ENCODE results near the gene NRXN3.

The NRXN3 gene

DNA sequence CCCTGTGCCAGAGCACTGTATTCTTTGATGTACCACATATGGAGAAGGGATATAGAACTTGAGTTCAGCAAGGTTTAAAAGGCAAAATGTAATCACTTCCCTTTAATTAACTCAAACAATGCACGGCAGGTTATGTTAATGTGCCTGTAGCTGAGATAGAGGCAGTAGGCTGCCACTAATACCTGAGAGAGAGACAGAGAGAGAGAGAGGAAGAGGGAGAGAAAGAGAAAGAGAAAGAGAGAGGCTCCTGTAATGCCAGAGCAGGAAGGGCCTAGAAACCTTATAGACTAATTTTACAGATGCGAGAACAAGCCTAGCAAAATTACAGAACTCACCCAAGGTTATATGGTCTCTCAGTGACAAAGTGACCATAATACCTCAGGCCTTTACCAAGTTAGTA is 679.8 kb downstream of the NRXN3 start:
- no peak for DNase-seq

- DNase-seq: no peak
Observed at GRCh38 chr14:78851189-78851588, 681.0 kb downstream of the NRXN3 start.

GRCh38 chr14:78852040-78852439 is 681.9 kb downstream of the NRXN3 start:
- no peak for DNase-seq

DNA sequence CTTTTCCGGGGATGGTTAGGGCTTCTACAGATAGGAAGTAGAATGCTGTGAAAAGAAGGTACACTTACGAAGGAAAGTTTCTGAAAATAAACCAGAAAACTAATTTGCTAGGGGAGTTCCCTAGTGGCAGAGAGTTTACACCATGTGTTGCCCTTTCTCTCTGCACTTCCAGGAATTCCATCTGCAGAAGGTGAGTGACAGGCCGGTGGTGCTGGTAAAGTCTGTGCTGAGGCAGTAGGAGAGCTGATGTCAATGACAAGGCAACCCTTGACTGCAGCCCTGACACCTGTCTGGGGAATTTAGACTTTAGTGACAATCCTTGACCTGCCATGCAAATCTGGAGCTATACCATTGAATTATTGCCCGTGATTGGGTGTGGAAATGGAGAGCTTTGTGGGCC is 687.8 kb downstream of the NRXN3 start:
- no peak for DNase-seq

DNA sequence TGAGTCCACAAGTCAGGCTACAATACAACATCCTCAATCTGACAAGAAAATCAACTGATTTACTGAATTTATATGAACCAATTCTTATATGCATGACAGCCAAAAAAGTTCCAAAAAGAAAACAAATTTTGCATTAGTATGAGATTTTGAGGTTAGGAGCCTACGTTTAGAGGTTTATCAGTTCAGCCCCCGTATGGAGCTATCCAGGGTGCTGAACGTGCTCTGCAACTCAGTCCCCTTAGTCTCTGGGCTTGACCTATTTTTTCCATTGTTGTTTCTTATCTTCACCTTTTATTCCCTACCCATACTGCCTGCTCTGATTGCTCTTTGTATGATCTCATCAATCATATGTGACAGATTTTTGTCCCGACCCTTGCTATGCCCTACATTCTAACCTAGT is 693.0 kb downstream of the NRXN3 start:
- no peak for DNase-seq

DNA sequence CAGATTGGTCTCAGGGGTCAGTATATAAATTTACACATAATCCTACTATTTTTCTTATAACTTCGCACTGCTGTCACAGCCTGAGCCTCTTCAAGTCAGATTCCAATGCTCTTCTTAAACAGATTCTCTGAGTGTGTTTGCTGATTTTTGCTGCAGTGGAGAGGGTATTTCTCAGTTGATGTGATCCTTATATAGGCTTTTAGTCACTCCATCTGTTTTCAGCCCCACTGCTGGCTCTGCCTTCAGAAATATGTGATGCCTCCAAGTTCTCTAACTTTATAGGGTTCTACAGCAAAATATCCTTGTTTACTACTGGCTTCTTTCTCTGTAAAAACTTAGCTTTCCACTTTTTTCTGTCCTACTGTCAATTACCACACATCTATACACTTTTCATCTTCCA is 702.7 kb downstream of the NRXN3 start:
- no peak for DNase-seq

- DNase-seq: no peak
Observed at GRCh38 chr14:78873581-78873980, 703.4 kb downstream of the NRXN3 start.

DNA sequence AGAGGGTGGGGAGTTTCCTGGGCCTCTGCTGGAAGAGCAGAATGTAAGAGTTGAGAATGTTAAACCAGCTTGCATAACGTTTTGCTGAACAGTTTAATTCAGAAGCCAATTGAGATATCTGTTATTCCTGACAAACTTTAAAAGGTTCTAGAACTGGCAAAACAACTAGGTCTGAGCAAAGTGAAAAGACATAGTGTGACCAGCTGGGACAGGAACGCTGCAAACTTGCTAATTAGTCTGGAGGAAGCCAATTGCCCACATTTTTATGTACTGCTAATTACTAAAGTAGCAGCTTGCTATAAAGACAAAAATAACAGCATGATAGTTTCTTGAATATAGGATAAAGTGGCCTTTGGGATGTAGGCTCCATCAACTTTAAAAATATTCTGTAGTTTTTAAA is 704.9 kb downstream of the NRXN3 start:
- DNase-seq: no peak

DNA sequence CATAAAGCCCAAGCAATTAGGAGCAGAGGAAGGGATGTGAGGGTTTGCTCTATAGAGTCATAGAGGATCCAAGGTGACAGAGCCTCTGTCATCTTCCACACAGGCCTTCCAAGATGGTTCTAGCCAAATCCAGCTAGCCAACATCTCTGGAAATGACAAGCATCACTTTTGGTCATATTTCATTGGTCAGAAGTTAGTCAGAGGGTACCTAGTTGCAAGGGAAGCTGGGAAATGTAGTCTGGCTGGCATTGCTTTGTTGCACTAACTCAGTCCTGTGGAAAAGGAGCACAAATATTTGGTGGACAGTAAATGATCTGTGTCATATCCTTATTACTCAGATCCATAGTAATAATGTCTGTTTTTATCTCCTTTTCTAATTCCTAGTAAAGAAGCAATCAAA is 715.7 kb downstream of the NRXN3 start:
- no peak for DNase-seq

- no peak for DNase-seq
Observed at GRCh38 chr14:78897443-78897842, 727.3 kb downstream of the NRXN3 start.

- no peak for DNase-seq
Observed at GRCh38 chr14:78902010-78902623, 731.9 kb downstream of the NRXN3 start.

- no peak for DNase-seq
Observed at GRCh38 chr14:78904094-78904493, 733.9 kb downstream of the NRXN3 start.

GRCh38 chr14:78917462-78917861 is 747.3 kb downstream of the NRXN3 start:
- no peak for DNase-seq

- DNase-seq: no peak
Observed at GRCh38 chr14:78921856-78922255, 751.7 kb downstream of the NRXN3 start.

- no peak for DNase-seq
Observed at GRCh38 chr14:78927261-78927660, 757.1 kb downstream of the NRXN3 start.

GRCh38 chr14:78933166-78933565 is 763.0 kb downstream of the NRXN3 start:
- no peak for DNase-seq

DNA sequence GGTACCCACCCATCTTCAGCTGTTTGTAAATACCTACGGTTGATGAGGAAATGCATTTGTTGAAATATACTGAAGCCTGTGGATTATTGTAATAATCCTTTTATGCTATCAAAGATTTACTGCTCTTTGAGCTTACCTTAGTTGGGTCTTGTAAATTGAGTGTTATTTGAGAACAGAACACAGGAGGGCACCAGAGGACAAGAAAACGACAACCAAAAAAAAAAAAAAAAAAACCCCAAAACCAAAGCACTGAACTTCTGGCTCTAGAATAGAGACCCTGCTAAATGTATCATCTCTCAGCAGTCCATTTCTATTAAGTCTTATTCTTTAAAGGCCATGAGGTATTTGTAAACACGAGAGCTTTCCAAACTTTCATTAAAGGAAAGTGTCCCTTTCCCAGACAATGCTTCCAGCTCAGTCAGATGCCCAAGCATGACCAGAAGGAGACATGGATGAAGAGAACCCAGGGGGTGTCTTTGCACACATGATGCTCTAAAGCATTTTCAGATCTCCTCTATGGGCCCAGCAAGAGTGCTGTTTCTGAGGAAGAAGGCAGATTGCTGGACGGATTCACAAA is 763.9 kb downstream of the NRXN3 start:
- DNase-seq: no peak

DNA sequence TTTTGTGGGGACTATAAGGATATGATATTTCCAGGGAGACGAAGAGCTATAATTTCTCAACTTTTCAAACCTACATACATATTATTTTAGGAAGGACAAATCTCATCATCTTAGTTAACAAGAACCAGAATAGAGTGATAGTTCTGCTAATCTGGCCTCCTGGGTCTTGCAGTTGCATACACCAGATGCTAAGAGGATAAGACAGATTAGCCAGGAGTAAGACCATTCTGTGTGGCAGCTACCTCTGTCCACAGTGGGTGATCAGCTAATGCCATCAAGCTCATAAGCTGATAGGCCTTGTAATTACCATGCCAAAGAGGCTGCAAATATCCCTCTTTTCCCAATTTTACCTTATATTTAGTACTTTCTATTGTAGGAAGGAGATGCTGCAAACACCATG is 776.8 kb downstream of the NRXN3 start:
- no peak for DNase-seq

DNA sequence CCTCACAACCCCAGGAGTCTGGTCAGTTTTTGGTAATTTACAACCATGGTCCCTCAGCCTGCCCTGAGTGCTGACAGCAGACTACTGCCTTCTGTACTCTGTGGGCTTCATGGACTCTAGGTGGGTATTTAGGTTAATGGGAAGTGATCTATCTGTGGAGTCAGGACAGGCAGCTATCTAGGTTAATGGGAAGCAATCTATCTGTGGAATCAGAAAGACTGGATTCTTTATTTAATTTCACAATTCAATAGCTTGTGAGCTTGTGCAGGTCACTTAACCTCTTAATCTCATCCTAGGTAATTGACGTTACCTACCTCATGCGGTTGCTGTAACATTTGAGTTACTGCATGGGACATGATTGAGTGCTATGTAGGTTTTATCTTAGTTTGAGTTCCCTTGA is 777.5 kb downstream of the NRXN3 start:
- no peak for DNase-seq

DNA sequence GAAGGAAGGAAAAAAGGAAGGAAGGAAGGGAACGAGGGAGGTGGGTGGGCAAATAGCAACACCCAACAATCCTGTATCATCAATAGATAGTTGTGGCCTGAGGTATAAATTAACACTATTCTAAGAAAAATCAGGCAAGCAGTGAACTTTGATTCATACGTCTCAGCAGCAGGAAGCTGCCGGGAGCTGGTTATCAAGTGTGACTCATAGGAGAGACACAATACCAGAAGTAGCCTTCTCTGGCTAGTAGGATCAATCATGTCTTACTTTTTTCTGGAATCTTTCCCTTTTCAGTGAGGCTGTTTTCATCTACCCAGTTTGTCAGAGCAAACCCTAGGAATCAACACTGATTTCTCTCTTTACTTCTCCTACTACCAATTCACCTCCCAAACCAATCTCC is 780.5 kb downstream of the NRXN3 start:
- DNase-seq: no peak

DNA sequence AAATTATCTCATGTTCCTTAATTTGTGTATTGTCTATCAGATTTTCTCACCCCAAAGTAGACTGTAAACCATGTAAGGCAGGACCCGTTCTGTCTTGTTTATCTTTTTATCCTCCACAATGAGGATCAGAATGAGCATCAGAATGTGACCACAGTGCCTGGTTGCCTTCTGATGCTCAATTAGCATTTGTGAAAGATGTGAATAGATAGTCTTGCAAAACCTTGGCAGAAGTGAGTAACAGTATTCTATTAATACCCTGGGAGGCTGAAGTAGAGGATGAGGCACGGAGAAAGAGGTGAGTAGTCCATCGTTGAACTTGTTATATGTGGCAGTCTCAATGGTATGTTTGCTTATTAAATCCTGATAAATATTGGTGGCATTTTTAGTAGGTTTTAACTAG is 781.4 kb downstream of the NRXN3 start:
- DNase-seq: no peak

GRCh38 chr14:78959674-78960264 is 789.6 kb downstream of the NRXN3 start:
- DNase-seq: peak; percentile 9

DNA sequence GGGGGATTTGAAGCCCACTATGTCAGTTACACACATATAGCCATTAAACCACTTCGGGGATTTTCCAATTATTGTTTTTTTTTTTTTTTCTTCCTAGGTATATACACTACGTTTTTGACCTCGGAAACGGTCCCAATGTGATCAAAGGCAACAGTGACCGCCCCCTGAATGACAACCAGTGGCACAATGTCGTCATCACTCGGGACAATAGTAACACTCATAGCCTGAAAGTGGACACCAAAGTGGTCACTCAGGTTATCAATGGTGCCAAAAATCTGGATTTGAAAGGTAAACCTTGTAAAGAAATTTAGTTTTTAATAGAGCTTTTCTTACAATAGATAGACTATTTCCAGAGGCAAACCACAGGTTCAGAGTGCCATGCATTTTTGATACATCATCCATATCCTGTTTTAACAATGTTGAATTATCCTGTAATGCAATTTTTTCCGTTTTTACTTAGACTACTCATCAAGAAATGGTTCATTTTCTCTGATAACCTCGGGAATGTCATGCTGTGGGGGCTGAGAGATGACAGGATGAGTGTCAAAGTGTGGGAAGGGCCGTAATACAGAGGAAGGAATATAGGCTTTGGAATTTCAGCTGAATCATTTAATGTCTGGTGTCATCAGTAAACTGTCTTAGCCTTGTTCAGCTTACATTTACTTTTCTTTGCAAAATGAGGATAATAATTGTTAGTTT is 797.1 kb downstream of the NRXN3 start:
- no peak for DNase-seq

DNA sequence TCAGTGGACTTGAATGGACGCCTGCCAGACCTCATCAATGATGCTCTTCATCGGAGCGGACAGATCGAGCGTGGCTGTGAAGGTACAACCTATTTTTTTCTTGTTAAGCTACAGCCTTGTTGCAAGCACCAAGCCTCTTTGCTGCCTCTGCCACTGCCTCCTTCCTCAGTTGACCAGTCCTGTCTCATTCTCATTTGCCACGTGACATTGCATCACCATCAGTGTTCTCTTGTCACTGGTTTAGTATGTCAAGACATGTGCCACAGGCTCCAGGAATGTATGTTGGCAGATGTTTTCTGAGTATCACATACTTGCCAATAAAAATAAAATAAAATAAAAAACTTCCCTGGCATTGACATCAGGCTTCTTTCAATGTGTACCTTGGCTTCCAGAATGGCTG is 798.1 kb downstream of the NRXN3 start:
- DNase-seq: no peak
